DOHH2 (cell line): Measurements from ENCODE around the gene CRISPLD2.

Source experiments
- H3F3A ChIP-seq: fragments of 200-600 bp; sonication (generic), shearing (Covaris generic); 2 replicates; pipeline ENCODE4 v1.6.0; 2016; ENCODE audit warnings: antibody characterized with exemption, mild to moderate bottlenecking; ENCODE audit not compliant: control insufficient read depth, insufficient read depth
- H3K27ac ChIP-seq: fragments of 200-600 bp; sonication (generic); 2 replicates; pipeline ENCODE4 v1.5.1; 2014; ENCODE audit warnings: low read depth, mild to moderate bottlenecking, low read length, moderate library complexity
- H3K27me3 ChIP-seq: fragments of 200-600 bp; sonication (generic); 2 replicates; pipeline ENCODE4 v1.6.1; 2014; ENCODE audit warnings: mild to moderate bottlenecking, low read length, mixed read lengths; ENCODE audit not compliant: control insufficient read depth
- H3K36me3 ChIP-seq: fragments of 200-600 bp; sonication (generic); 2 replicates; pipeline ENCODE4 v1.6.1; 2014; ENCODE audit warnings: mild to moderate bottlenecking, low read length, moderate library complexity, mixed read lengths; ENCODE audit not compliant: control insufficient read depth
- H3K4me1 ChIP-seq: fragments of 200-600 bp; sonication (generic); 2 replicates; pipeline ENCODE4 v1.6.1; 2014; ENCODE audit warnings: mild to moderate bottlenecking, low read length, mixed read lengths; ENCODE audit not compliant: control insufficient read depth
- H3K4me2 ChIP-seq: fragments of 200-600 bp; sonication (generic); 2 replicates; pipeline ENCODE4 v1.6.0; 2014; ENCODE audit warnings: mild to moderate bottlenecking, low read length, moderate library complexity
- H3K4me3 ChIP-seq: fragments of 200-600 bp; sonication (generic); 2 replicates; pipeline ENCODE4 v1.5.1; 2014; ENCODE audit warnings: mild to moderate bottlenecking, low read length, mixed read lengths
- H3K79me2 ChIP-seq: fragments of 200-600 bp; sonication (generic); 2 replicates; pipeline ENCODE4 v1.6.1; 2014; ENCODE audit warnings: mild to moderate bottlenecking, low read length, mixed read lengths; ENCODE audit not compliant: control insufficient read depth
- H3K9me2 ChIP-seq: fragments of 200-600 bp; sonication (generic); replicated peaks from 2 replicates; pipeline ENCODE4 v1.6.1; 2014; ENCODE audit warnings: mild to moderate bottlenecking, low read length, mixed read lengths; ENCODE audit not compliant: control insufficient read depth
- H3K9me3 ChIP-seq: fragments of 200-600 bp; sonication (generic); 2 replicates; pipeline ENCODE4 v1.6.1; 2014; ENCODE audit warnings: antibody characterized with exemption, low read length, mixed read lengths; ENCODE audit not compliant: control insufficient read depth, insufficient read depth
- H4K20me1 ChIP-seq: fragments of 200-600 bp; sonication (generic); 2 replicates; pipeline ENCODE4 v1.6.0; 2014; ENCODE audit warnings: low read depth, mild to moderate bottlenecking, antibody characterized with exemption, low read length, moderate library complexity; ENCODE audit not compliant: control insufficient read depth, insufficient read depth
- CTCF ChIP-seq: fragments of 200-600 bp; sonication (generic); IDR thresholded peaks from one replicate; pipeline ENCODE4 v1.5.1; 2014; ENCODE audit warnings: antibody characterized with exemption, mild to moderate bottlenecking, low read depth, low read length; ENCODE audit not compliant: poor library complexity, severe bottlenecking
- EZH2phosphoT487 ChIP-seq: fragments of 200-600 bp; sonication (generic); IDR thresholded peaks from 2 replicates; pipeline ENCODE4 v1.6.1; 2017; ENCODE audit warnings: borderline replicate concordance, mild to moderate bottlenecking, antibody characterized with exemption, low read length, moderate library complexity, mixed read lengths

Gene CRISPLD2

GRCh38 chr16:84925092-84925772 lies 105.4 kb downstream of the CRISPLD2 start:
- Histone ChIP-seq H3K4me1 (no peaks in the 10 kb centered on the region), H3K27me3 (no peaks in the 10 kb centered on the region), H3K79me2 (no peaks in the 10 kb centered on the region), H3K27ac (no peak overlapping the region), H3K9me2 (no peaks in the 10 kb centered on the region), H3K4me3 (no peak overlapping the region), H3F3A (no peaks in the 10 kb centered on the region), H4K20me1 (no peaks in the 10 kb centered on the region), H3K9me3 (no peaks in the 10 kb centered on the region), H3K36me3 (no peaks in the 10 kb centered on the region), H3K4me2 (no peak overlapping the region)
- TF ChIP-seq CTCF, result peak; percentile 94
- no peak for TF ChIP-seq EZH2phosphoT487

DNA sequence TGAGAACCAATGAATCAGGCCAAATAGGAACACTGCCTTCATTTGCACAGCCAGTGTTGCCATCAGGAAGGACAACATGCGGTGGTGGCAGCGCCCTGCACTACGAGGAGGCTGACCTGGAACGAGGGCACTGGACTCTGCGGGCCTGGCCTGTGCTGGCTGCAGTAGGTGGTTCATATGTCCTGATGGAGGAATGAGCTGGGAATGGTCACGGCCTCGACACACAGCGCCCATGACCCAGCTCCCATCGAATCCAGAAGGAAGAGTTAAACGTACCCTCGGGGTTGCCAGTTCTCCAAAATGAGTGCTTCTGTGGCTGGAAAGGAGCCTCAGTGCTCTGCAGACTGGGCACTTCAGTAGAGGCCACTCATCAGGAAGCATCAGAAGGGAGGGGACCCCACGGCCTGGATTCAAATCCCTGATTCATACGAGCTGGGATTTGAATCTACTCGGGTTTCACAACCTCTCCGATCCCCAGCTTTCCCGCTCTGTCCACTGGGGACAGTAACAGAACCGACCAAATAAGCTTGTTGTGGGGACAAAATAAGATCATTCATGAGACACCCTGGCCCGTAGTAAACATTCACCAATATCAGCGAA lies 106.1 kb downstream of the CRISPLD2 start:
- H3K79me2 ChIP-seq, result no peaks in the 10 kb centered on the region
- H3F3A ChIP-seq, result no peaks in the 10 kb centered on the region
- H3K27ac ChIP-seq, result no peak overlapping the region
- H3K9me2 ChIP-seq, result no peaks in the 10 kb centered on the region
- no peaks in the 10 kb centered on the region for H3K27me3 ChIP-seq
- H3K9me3 ChIP-seq, result no peaks in the 10 kb centered on the region
- no peak overlapping the region for H3K4me2 ChIP-seq
- TF ChIP-seq EZH2phosphoT487 (no peak), CTCF (no peak)
- H3K36me3 ChIP-seq, result no peaks in the 10 kb centered on the region
- no peaks in the 10 kb centered on the region for H4K20me1 ChIP-seq
- no peak overlapping the region for H3K4me3 ChIP-seq
- H3K4me1 ChIP-seq, result no peaks in the 10 kb centered on the region

- Histone ChIP-seq H3K4me3 (no peak overlapping the region), H3K9me2 (no peaks in the 10 kb centered on the region), H3K27ac (no peak overlapping the region), H4K20me1 (no peaks in the 10 kb centered on the region), H3K36me3 (no peaks in the 10 kb centered on the region), H3K4me1 (no peaks in the 10 kb centered on the region), H3K27me3 (no peaks in the 10 kb centered on the region), H3F3A (no peaks in the 10 kb centered on the region), H3K9me3 (no peaks in the 10 kb centered on the region), H3K4me2 (no peak overlapping the region), H3K79me2 (no peaks in the 10 kb centered on the region)
- TF ChIP-seq CTCF, result no peak
- TF ChIP-seq EZH2phosphoT487, result no peak
Observed at GRCh38 chr16:84926462-84926861, 106.7 kb downstream of the CRISPLD2 start.
